Measurements from ENCODE around the gene NFX1. TPM values are rescaled to one million over a fixed set of nuclear protein-coding genes. Genes with fewer than 3 reads are reported as not detected.

The NFX1 gene
- total RNA-seq, 1 donor from 2014 or later, result 45.0 TPM

- no peak for ATAC-seq
- no peak for DNase-seq
- no peaks in the 10 kb centered on the region for H3K4me1 ChIP-seq
- no peak overlapping the region for H3K27ac ChIP-seq
- no peaks in the 10 kb centered on the region for H3K9me3 ChIP-seq
- TF ChIP-seq CTCF (IDR thresholded peaks at IDR 0.05), result no peak
- H3K36me3 ChIP-seq, result peaks cover 68% of the 10 kb centered on the region
- H3K27me3 ChIP-seq, result no peaks in the 10 kb centered on the region
- intact Hi-C loops (cut with DNase I), result no loop called here
- no peak overlapping the region for H3K4me3 ChIP-seq
Observed at GRCh38 chr9:33254211-33254610, 36.1 kb upstream of the NFX1 start.

DNA sequence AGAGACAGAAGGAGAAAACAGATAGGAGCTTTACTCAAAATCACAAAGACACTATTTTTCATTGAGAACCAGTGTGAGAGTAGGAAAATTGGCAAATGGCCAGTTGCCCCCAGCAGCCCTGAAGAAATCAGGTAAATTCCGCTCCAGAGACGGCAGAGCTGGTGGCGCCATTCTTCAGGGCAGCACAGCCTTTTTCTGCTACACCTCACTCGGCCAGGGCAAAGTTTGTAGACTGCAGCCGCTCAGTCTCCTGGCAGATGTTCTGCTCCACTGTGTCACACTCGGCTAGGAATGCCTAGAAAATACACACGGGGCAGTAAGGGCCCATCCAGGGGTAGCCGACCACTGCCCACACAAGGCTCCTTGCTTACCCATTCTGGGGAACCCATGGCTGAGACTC lies 35.3 kb upstream of the NFX1 start:
- Histone ChIP-seq H3K27ac (no peak overlapping the region), H3K4me1 (no peaks in the 10 kb centered on the region), H3K4me3 (no peak overlapping the region), H3K9me3 (no peaks in the 10 kb centered on the region), H3K27me3 (no peaks in the 10 kb centered on the region), H3K36me3 (peaks cover 76% of the 10 kb centered on the region)
- no peak for TF ChIP-seq CTCF (IDR thresholded peaks at IDR 0.05)
- no peak for ATAC-seq
- intact Hi-C loops (cut with DNase I), result no loop called here
- DNase-seq, result no peak

- H3K36me3 ChIP-seq, result peaks cover 80% of the 10 kb centered on the region
- intact Hi-C loops (cut with DNase I), result no loop called here
- H3K27me3 ChIP-seq, result no peaks in the 10 kb centered on the region
- H3K27ac ChIP-seq, result no peak overlapping the region
- ATAC-seq, result no peak
- TF ChIP-seq CTCF (IDR thresholded peaks at IDR 0.05), result no peak
- H3K9me3 ChIP-seq, result no peaks in the 10 kb centered on the region
- H3K4me1 ChIP-seq, result no peaks in the 10 kb centered on the region
- DNase-seq, result no peak
- no peak overlapping the region for H3K4me3 ChIP-seq
Observed at GRCh38 chr9:33255471-33255870, 34.8 kb upstream of the NFX1 start.

GRCh38 chr9:33256236-33256635 lies 34.1 kb upstream of the NFX1 start:
- Histone ChIP-seq H3K36me3 (peaks cover 88% of the 10 kb centered on the region), H3K4me3 (no peak overlapping the region), H3K4me1 (no peaks in the 10 kb centered on the region), H3K27me3 (no peaks in the 10 kb centered on the region), H3K27ac (no peak overlapping the region), H3K9me3 (no peaks in the 10 kb centered on the region)
- DNase-seq, result no peak
- no peak for ATAC-seq
- intact Hi-C loops (cut with DNase I), result no loop called here
- no peak for TF ChIP-seq CTCF (IDR thresholded peaks at IDR 0.05)

DNA sequence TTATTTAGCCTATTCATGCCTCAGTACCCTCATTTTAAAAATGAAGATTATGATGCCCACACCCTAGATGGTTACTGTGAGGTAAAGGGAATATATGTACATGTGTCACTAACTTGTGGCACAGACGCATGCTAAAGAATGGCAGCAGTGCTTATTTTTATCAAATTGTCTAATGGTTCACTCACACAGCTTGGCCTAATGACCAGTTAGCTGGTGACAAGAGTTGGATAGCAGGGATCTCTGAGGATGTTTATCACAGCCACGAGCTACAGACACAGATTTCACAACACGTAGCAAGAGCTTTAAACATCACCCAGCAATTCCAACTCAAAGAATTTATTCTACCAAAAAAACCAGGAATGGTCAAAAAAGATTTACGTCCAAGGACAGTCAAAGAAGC lies 33.0 kb upstream of the NFX1 start:
- no peak for TF ChIP-seq CTCF (IDR thresholded peaks at IDR 0.05)
- peaks cover 96% of the 10 kb centered on the region for H3K36me3 ChIP-seq

GRCh38 chr9:33260372-33260771 lies 29.9 kb upstream of the NFX1 start:
- peaks cover 10% of the 10 kb centered on the region for H3K4me1 ChIP-seq
- no peak for TF ChIP-seq CTCF (IDR thresholded peaks at IDR 0.05)
- DNase-seq (no peak), ATAC-seq (no peak)
- no peak overlapping the region for H3K4me3 ChIP-seq
- no peaks in the 10 kb centered on the region for H3K27me3 ChIP-seq
- H3K27ac ChIP-seq, result no peak overlapping the region
- intact Hi-C loops (cut with DNase I), result no loop called here
- H3K9me3 ChIP-seq, result no peaks in the 10 kb centered on the region
- H3K36me3 ChIP-seq, result peaks cover 72% of the 10 kb centered on the region

More for the DNA sequence above, 33.0 kb upstream of the NFX1 start:
- Histone ChIP-seq H3K4me1 (no peaks in the 10 kb centered on the region), H3K4me3 (no peak overlapping the region), H3K27me3 (no peaks in the 10 kb centered on the region), H3K9me3 (no peaks in the 10 kb centered on the region), H3K27ac (no peak overlapping the region)
- no peak for ATAC-seq
- intact Hi-C loops (cut with DNase I), result no loop called here
- no peak for DNase-seq
